Mesenchymal stem cell (in vitro differentiated cells and primary cell): ENCODE measurements around the gene TSGA10.

Experiments
- DNase-seq: peaks from one replicate; pipeline ENCODE4 v3.0.0-alpha.2; 2013
- H2AFZ ChIP-seq: one replicate; pipeline ENCODE4 v1.6.1; 2013; ENCODE audit warnings: low read depth, mild to moderate bottlenecking, control low read depth, inconsistent platforms, low read length, moderate library complexity
- H2AK5ac ChIP-seq: 2 replicates; pipeline ENCODE4 v1.6.1; 2013; ENCODE audit warnings: low read length, moderate library complexity, mild to moderate bottlenecking, inconsistent platforms; ENCODE audit not compliant: severe bottlenecking
- H2BK120ac ChIP-seq: one replicate; pipeline ENCODE4 v1.6.1; 2013; ENCODE audit warnings: low read depth, mild to moderate bottlenecking, inconsistent platforms, low read length, moderate library complexity
- H2BK12ac ChIP-seq, 2 experiments: one replicate each; pipeline ENCODE4 v1.6.1; 2013; ENCODE audit warnings: inconsistent platforms in 2 of 2, low read length in 2 of 2, mild to moderate bottlenecking in 2 of 2, moderate library complexity in 2 of 2, control low read depth in 1 of 2
- H2BK15ac ChIP-seq: one replicate; pipeline ENCODE4 v1.6.1; 2013; ENCODE audit warnings: mild to moderate bottlenecking, low read depth, inconsistent platforms; ENCODE audit not compliant: poor library complexity, severe bottlenecking
- H2BK5ac ChIP-seq: 2 replicates; pipeline ENCODE4 v1.6.1; 2013; ENCODE audit warnings: low read depth, mild to moderate bottlenecking, low read length, control low read depth, inconsistent platforms; ENCODE audit not compliant: poor library complexity, severe bottlenecking
- H3K14ac ChIP-seq, 2 experiments: one replicate each; pipeline ENCODE4 v1.6.1; 2013; ENCODE audit warnings: inconsistent platforms in 2 of 2, low read length in 2 of 2, control low read depth in 1 of 2, mild to moderate bottlenecking in 1 of 2, moderate library complexity in 1 of 2
- H3K18ac ChIP-seq, 2 experiments: one replicate each; pipeline ENCODE4 v1.6.1; 2013; ENCODE audit warnings: inconsistent platforms in 2 of 2, low read length in 2 of 2, control low read depth in 1 of 2, low read depth in 1 of 2, mild to moderate bottlenecking in 1 of 2
- H3K23ac ChIP-seq, 2 experiments: one replicate each; pipeline ENCODE4 v1.6.1; 2013; ENCODE audit warnings: inconsistent platforms in 2 of 2, low read length in 2 of 2, mild to moderate bottlenecking in 2 of 2, moderate library complexity in 2 of 2, control low read depth in 1 of 2
- H3K27ac ChIP-seq: 2 replicates; pipeline ENCODE4 v1.5.1; 2013; ENCODE audit warnings: mild to moderate bottlenecking, moderate library complexity, low read length, control low read depth, inconsistent platforms; ENCODE audit not compliant: poor library complexity, severe bottlenecking
- H3K27me3 ChIP-seq, 2 experiments: 2 replicates each; pipeline versions ENCODE4 v1.6.1 to v1.7.0; 2013; ENCODE audit warnings: low read length in 2 of 2, mild to moderate bottlenecking in 2 of 2, moderate library complexity in 2 of 2, control low read depth in 1 of 2, inconsistent platforms in 1 of 2; ENCODE audit not compliant: control insufficient read depth in 1 of 2, insufficient read depth in 1 of 2
- H3K36me3 ChIP-seq, 2 experiments: 2 replicates each; pipeline versions ENCODE4 v1.6.1 to v1.7.0; 2013; ENCODE audit warnings: low read length in 2 of 2, control low read depth in 1 of 2, inconsistent platforms in 1 of 2, low read depth in 1 of 2, mild to moderate bottlenecking in 1 of 2; ENCODE audit not compliant: insufficient read depth in 2 of 2, control insufficient read depth in 1 of 2
- H3K4ac ChIP-seq, 2 experiments: one replicate each; pipeline ENCODE4 v1.6.1; 2013; ENCODE audit warnings: inconsistent platforms in 2 of 2, low read length in 2 of 2, mild to moderate bottlenecking in 2 of 2, moderate library complexity in 2 of 2, control low read depth in 1 of 2, low read depth in 1 of 2
- H3K4me1 ChIP-seq: 2 replicates; pipeline ENCODE4 v1.6.1; 2013; ENCODE audit warnings: low read depth, low read length, control low read depth; ENCODE audit not compliant: control insufficient read depth, insufficient read depth
- H3K4me2 ChIP-seq: 2 replicates; pipeline ENCODE4 v1.6.1; 2013; ENCODE audit warnings: low read length, mild to moderate bottlenecking, inconsistent platforms; ENCODE audit not compliant: poor library complexity, severe bottlenecking
- H3K4me3 ChIP-seq, 2 experiments: 2 replicates each; pipeline versions ENCODE4 v1.5.1 to v1.7.0; 2013; ENCODE audit warnings: low read length in 2 of 2, mild to moderate bottlenecking in 2 of 2, control low read depth in 1 of 2, low read depth in 1 of 2; ENCODE audit not compliant: insufficient read depth in 1 of 2
- H3K79me1 ChIP-seq: replicated peaks from 2 replicates; pipeline ENCODE4 v1.6.1; 2013; ENCODE audit warnings: mild to moderate bottlenecking, control low read depth, low read length, inconsistent platforms; ENCODE audit not compliant: poor library complexity, severe bottlenecking
- H3K9ac ChIP-seq: 2 replicates; pipeline ENCODE4 v1.7.0; 2013; ENCODE audit warnings: mild to moderate bottlenecking, low read length, moderate library complexity
- H3K9me3 ChIP-seq: 2 replicates; pipeline ENCODE4 v1.7.0; 2013; ENCODE audit warnings: mild to moderate bottlenecking, low read length; ENCODE audit not compliant: control insufficient read depth
- H4K8ac ChIP-seq: one replicate; pipeline ENCODE4 v1.6.1; 2013; ENCODE audit warnings: inconsistent platforms, mild to moderate bottlenecking, low read length, moderate library complexity
- H4K91ac ChIP-seq: one replicate; pipeline ENCODE4 v1.6.1; 2013; ENCODE audit warnings: mild to moderate bottlenecking, low read length, inconsistent platforms
- WGBS: methylation state at CpG from one replicate; pipeline ENCODE4 v1.1.7; 2013; ENCODE audit warnings: mixed read lengths; 5-methylcytosine and 5-hydroxymethylcytosine counted together

Gene TSGA10

DNA sequence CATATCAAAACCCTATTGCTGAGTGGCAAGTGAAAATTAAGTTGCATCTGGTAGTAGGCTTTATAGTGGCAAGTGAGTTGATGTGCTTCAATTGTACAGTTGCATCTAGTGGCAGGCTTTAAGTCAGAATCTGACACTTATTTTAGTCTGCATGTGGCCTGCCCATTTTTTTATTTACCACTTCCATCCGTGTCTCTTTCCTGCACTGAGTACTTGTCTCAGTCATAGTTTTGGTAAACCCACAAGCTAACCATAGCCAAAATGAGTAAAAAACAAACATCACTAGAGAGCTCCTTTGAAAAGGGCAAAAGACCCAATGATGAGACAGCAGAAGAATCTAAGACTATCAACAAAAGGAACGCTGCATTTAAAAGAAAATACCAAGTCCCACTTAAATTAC lies 122.7 kb downstream of the TSGA10 start:
- H3K27ac ChIP-seq: no peak overlapping the region
- WGBS: 87% methylated on average over 2 of the region's 2 CpGs
- no peaks in the 10 kb centered on the region for H3K79me1 ChIP-seq
- H4K8ac ChIP-seq: no peak overlapping the region
- no peak overlapping the region for H3K4me3 ChIP-seq
- no peak overlapping the region for H2AFZ ChIP-seq
- no peak overlapping the region for H2AK5ac ChIP-seq
- H3K27me3 ChIP-seq: no peaks in the 10 kb centered on the region
- no peak overlapping the region for H2BK12ac ChIP-seq
- no peak overlapping the region for H3K23ac ChIP-seq
- no peak overlapping the region for H2BK5ac ChIP-seq
- no peak overlapping the region for H2BK120ac ChIP-seq
- H3K18ac ChIP-seq: no peak overlapping the region
- no peak for DNase-seq
- H3K4ac ChIP-seq: no peak overlapping the region
- H3K9ac ChIP-seq: no peak overlapping the region
- H2BK15ac ChIP-seq: no peak overlapping the region
- no peaks in the 10 kb centered on the region for H3K36me3 ChIP-seq
- no peaks in the 10 kb centered on the region for H3K4me1 ChIP-seq
- no peak overlapping the region for H3K14ac ChIP-seq
- H3K4me2 ChIP-seq: no peak overlapping the region
- no peak overlapping the region for H4K91ac ChIP-seq
- peaks cover 2% of the 10 kb centered on the region for H3K9me3 ChIP-seq

DNA sequence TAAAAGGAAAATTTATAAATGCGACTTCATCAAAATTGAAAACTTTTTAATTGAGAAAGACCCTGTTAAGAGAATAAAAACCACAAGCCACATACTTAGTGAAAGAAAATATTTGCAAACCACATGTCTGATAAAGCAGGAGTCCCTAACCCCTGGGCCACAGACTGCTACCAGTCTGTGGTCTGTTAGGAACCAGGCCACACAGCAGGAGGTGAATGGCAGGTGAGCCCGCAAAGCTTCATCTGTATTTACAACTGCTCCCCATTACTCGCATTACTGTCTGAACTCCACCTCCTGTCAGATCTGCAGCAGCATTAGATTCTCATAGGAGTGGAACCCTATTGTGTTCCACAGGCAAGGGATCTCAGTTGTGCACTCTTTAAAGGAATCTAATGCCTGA lies 123.3 kb downstream of the TSGA10 start:
- no peak overlapping the region for H2AK5ac ChIP-seq

DNA sequence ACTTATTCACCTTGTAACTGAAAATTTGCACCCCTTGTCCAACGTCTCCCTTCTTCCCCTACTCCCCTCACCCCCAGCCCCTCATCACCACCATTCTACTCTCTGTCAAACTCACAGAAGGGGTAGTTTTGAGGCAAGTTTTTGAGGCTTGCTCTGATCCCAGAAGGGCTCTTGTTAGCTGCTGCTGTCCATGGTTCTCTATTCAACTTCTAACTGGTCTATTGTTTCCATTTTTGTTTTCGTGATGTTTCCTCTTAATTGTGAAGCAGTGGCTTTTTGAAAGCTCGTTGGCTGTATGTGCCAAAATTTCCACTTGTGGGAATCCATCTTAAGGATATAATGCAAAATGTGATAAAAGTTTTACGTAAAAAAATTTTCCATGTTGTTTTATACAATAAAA lies 126.2 kb downstream of the TSGA10 start:
- no peak overlapping the region for H3K23ac ChIP-seq
- no peak for DNase-seq
- no peak overlapping the region for H4K8ac ChIP-seq
- no peaks in the 10 kb centered on the region for H3K27me3 ChIP-seq
- H3K9ac ChIP-seq: no peak overlapping the region
- H2BK120ac ChIP-seq: no peak overlapping the region
- no peaks in the 10 kb centered on the region for H3K4me1 ChIP-seq
- 56% methylated on average over 2 of the region's 4 CpGs for WGBS
- H3K27ac ChIP-seq: no peak overlapping the region
- no peaks in the 10 kb centered on the region for H3K79me1 ChIP-seq
- no peak overlapping the region for H3K4ac ChIP-seq
- no peak overlapping the region for H3K18ac ChIP-seq
- H3K36me3 ChIP-seq: no peaks in the 10 kb centered on the region
- H2BK15ac ChIP-seq: no peak overlapping the region
- H2AK5ac ChIP-seq: no peak overlapping the region
- no peak overlapping the region for H4K91ac ChIP-seq
- H3K9me3 ChIP-seq: peaks cover 20% of the 10 kb centered on the region
- no peak overlapping the region for H3K14ac ChIP-seq
- no peak overlapping the region for H3K4me2 ChIP-seq
- no peak overlapping the region for H2AFZ ChIP-seq
- H2BK12ac ChIP-seq: no peak overlapping the region
- no peak overlapping the region for H2BK5ac ChIP-seq
- H3K4me3 ChIP-seq: no peak overlapping the region

More for the DNA sequence above, 123.3 kb downstream of the TSGA10 start:
- Histone ChIP-seq H3K18ac (no peak overlapping the region), H3K79me1 (no peaks in the 10 kb centered on the region), H2BK120ac (no peak overlapping the region), H3K4me2 (no peak overlapping the region), H3K36me3 (no peaks in the 10 kb centered on the region), H3K4ac (no peak overlapping the region), H3K9me3 (peaks cover 7% of the 10 kb centered on the region), H3K4me3 (no peak overlapping the region), H3K27me3 (no peaks in the 10 kb centered on the region), H4K8ac (no peak overlapping the region), H3K27ac (no peak overlapping the region), H3K9ac (no peak overlapping the region), H2BK5ac (no peak overlapping the region), H2AFZ (no peak overlapping the region), H3K23ac (no peak overlapping the region), H3K14ac (no peak overlapping the region), H2BK12ac (no peak overlapping the region), H4K91ac (no peak overlapping the region), H3K4me1 (no peaks in the 10 kb centered on the region), H2BK15ac (no peak overlapping the region)
- WGBS: 85% methylated on average over 2 of the region's 3 CpGs
- DNase-seq: no peak

DNA sequence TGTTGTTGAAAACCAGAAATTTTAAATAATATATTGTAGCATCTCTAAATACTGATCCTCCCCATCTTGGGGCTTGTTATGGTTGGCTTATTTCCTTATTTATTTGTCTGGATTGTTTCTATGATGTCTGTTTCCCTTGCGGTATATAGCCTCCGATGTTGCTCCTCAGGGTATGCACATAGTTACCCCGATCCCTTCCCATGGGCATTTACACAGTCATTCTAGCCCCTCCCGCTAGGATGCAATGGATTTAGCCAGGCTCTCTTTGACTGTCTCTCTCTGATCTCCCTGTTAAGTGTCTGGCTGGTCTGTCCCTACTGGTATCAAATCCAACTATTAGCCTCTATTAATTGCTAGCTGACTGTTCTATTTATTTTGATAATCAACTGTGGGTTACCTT lies 126.9 kb downstream of the TSGA10 start:
- no peak overlapping the region for H2BK12ac ChIP-seq
- no peak overlapping the region for H3K18ac ChIP-seq
- H4K91ac ChIP-seq: no peak overlapping the region
- WGBS: 64% methylated on average over 4 of the region's 4 CpGs
- H3K23ac ChIP-seq: no peak overlapping the region
- no peak overlapping the region for H3K14ac ChIP-seq
- H3K4me3 ChIP-seq: no peak overlapping the region
- no peaks in the 10 kb centered on the region for H3K27me3 ChIP-seq
- H2BK15ac ChIP-seq: no peak overlapping the region
- no peak overlapping the region for H2AK5ac ChIP-seq
- no peak overlapping the region for H2BK120ac ChIP-seq
- no peak overlapping the region for H3K4me2 ChIP-seq
- no peaks in the 10 kb centered on the region for H3K79me1 ChIP-seq
- no peak overlapping the region for H3K9ac ChIP-seq
- H4K8ac ChIP-seq: no peak overlapping the region
- no peak overlapping the region for H3K4ac ChIP-seq
- no peak overlapping the region for H2BK5ac ChIP-seq
- no peaks in the 10 kb centered on the region for H3K4me1 ChIP-seq
- DNase-seq: no peak
- no peaks in the 10 kb centered on the region for H3K36me3 ChIP-seq
- no peak overlapping the region for H3K27ac ChIP-seq
- H2AFZ ChIP-seq: no peak overlapping the region
- peaks cover 20% of the 10 kb centered on the region for H3K9me3 ChIP-seq
